Right renal cortex interstitium (tissue), 3 donors: ENCODE results near the gene CCDC174. TPM values are rescaled to one million over a fixed set of nuclear protein-coding genes. Genes with fewer than 3 reads are reported as not detected.
"Not testable (repeated sequence)": the region's sequence is repeated elsewhere in the genome, so short reads cannot be mapped to it uniquely, and the experiment has no call there.

Source experiments
- DNase-seq, 3 donors: peaks; one replicate each; pipeline ENCODE4 v3.0.0-alpha.2; 2013; ENCODE audit warnings: low read depth in 3 of 3, low spot score in 2 of 3
- polyA plus RNA-seq, 3 donors: library from polyadenylated mRNA; unstranded; fragments of 120-200 nt; gene quantifications; one replicate each; pipeline ENCODE4 v1.2.1, GENCODE V29; 2013; ENCODE audit not compliant: insufficient read length in 3 of 3

Gene CCDC174
- polyA plus RNA-seq, 3 donors, result 31.6 to 34.9 (median 34.7) TPM

DNA sequence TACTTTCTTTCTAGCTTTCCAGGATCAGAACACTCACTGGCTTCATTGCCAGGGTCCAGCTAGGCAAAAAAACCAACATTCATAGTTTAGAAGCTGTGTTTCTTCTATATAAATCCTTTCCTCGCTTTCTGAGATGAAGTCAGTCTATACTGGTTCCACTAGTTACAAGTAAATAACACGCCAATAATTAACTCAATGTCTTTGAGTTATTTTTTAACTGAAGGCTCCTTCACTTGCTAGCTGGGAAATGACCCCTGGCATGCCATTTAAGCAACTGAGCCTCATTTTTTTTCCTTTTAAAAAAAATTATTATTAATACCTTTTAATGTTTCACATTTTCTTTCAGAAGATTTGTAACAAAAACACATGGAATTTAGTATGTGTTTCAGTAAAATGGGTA lies 2.1 kb upstream of the CCDC174 start:
- peak in 1 of 3 donors; percentile 35 for DNase-seq

DNA sequence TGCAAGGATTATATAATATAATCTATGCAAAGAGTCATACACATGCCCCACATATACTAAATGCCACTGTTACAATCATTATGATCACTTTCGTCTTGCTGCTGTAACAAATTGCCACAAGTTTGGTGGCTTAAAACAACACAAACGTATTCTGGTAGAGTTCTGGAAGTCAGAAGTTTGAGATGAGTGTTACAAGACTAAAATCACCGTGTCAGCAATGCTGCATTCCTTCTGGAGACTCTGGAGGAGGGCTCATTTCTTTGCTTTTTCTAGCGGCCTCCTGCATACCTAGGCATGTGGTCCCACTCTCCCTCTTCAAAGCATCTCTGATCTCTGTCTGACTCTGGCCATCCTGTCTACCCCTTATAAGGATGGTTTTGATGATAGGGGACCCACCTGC lies 1.4 kb upstream of the CCDC174 start:
- DNase-seq, result no peak

DNA sequence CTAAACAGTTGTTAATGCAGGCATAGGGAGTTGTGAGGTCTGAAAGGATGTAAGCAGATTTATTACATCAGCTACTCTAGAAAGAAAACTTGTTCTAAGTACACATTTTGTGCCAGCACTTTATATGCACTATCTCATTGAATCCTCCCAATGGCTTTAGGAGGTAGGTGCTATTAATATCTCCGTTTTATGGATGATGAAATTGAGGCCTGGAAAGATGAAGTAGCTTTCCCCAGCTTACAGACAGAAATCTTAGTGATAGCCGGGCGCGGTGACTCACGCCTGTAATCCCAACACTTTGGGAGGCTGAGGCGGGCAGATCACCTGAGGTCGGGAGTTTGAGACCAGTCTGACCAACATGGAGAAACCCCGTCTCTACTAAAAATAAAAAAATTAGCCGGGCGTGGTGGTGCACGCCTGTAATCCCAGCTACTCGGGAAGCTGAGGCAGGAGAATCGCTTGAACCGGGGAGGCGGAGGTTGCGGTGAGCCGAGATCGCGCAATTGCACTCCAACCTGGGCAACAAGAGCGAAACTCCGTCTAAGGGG lies 872 bp downstream of the CCDC174 start:
- DNase-seq, result not testable (repeated sequence)

DNA sequence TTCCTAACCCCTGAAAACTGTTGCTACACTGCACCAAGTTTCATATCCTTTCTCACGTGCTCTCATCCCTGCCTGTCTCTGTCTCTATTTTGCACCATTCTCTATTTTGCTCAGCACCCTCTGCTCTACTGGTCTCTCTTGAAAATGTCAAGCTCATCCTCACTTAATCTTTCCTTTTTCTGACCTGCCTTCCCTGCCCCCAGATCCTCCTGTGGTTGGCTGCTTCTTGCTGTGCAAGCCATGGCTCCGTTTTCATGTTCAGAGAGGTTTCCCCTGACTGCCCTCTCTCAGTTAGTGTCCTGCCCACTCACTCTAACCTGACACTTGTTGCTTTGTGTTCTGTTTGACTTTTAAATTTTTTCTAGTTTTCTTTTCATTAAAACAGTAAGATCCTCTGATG lies 6.0 kb downstream of the CCDC174 start:
- DNase-seq, result no peak

DNA sequence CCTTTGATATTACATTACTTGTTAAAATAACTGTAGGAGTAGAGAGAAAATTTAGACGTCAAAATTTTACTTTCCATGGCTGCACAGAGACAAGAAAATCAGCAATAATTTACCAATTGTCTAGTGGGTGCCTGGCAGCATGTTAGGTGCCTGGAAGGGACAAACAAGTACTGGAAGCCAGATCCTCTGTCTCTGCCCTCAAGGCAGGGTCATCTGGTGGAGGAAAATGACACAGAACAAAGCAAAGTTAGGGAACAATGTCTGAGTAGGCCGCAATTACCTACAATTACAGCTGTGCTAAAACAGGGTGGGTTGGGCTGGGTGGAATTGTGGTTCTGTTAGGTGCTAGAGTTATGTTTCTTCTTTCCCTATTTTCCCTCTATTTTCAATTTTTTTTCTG lies 7.4 kb downstream of the CCDC174 start:
- DNase-seq, result no peak

DNA sequence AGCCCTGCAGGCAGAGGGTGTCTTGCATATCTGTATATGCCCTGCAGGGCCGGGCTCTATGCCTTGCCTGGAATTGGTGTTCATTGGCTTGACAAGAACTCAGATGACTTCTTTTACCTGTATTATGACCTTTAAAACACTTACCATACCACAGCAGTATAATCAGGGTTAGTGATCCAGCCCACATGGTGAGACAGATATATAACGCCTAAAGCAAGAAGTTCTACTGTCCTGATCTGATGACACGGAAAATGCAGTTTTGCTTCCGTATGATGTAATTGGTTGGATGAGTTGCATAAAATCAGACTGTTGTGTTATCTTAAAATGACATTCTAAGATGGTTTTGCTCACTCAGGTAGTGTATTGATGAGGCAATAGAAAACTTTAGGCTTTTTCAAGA lies 9.4 kb downstream of the CCDC174 start:
- DNase-seq, result no peak

DNA sequence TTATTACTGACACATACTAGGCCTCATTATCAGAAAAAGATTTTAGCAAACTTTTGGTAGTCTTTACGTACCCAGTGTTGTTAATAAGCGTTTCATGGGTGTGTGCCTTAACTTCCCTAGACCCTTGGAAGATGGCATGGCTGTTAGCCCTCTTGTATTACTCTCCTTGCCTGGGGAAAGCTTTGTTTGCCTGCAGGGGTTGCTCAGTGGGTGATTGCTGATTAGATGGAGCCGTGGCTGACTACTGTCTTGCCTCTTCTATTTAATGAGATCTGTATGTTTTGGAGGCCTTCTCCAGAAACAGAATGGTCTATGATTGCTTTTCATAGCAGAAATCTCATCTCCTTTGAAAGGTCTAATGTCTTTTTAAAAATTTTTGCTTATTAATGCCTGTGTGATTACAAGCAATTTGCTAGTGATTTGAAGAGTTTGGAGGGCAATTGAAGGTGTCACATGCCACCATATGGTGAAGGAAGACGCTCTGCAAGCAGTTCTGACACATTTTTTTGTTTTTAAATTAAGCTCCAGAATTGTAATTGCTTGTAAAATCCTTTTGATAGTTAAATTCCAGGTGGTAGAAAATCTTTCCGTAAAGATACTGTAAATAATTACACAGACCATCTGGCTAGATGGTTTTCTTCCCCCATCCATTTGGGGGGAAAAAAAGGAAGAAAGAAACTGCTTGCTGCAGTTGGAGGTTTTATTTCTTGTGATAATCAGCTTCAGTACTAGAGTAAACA lies 12.0 kb downstream of the CCDC174 start:
- DNase-seq, result no peak

DNA sequence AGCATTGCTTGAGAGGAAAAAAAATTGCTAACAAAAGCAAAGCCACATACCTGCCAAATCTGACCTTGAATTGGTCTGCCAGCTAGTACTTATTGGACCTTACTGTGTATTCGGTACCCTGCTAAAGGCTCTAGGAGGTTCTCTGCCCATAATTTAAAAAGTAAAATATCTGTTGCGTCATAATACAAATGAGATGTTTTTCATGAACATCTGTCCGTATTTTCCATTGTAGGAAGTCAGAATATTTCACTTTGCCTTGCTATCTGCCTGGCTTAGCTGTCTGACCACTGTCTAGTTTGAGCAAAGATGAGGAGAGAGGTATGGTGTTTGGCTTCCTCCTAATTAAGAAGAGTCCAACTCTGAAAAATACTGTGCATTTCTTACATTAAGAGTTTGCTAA lies 12.6 kb downstream of the CCDC174 start:
- no peak for DNase-seq

DNA sequence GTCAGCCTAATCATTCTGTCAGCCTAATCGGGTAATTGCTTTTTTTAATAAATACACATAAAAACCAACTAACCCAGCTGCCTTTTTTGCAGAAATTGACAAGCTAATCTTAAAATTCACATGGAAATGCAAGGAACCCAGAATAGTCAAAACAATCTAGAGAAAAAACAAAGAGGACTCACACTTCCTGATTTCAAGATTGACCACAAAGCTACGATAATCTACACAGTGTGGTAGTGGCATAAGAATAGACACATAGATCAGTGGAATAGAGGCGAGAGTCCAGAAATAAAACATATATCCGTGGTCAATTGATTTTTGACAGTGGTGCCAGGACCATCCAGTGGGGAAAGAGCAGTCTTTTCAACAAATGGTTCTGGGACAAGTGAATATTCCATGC lies 21.0 kb downstream of the CCDC174 start:
- DNase-seq, result no peak

DNA sequence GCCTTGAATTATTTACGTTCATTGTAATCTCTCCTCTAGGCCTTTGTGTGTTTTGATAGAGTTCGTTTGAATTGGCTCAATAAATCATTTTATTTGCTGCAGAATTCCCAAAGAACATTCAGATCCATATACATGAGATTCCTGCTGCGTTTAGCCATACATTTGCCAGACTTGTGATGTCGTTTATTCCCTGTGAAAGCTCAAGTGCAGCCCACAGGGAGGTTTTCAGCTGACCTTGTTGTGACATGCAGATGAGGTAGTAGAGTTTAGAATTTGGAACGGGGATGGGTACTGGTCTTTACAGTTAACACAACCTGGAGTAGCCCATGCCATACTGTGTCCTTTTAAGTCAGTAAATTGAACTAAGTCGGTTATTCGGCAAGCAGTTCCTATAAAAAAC lies 23.3 kb downstream of the CCDC174 start, which contains the start of gene C3orf20:
TSS of gene C3orf20 (plus strand) at position 301 of the 400 bp plus-strand sequence. CDS start 7,573 bp downstream, outside the sequence.
- DNase-seq, result no peak

DNA sequence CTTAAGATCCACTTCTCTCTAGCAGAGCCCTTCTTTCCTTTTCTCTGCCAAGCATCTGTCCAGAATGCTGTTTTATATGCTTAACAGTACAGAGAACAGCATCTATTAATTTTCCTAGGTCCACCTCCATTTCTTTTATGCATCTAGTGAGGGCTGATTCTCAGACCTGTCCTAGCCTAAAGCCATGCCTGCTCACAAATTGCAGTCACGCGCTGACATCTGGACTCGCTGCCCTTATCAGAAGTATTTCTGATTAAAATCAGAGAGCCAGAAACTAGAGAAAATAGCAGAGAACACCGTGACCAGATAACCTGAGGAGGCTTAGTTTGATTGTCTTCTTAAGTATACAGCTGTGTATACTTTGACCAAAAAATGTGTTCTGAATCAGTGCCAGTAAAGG lies 25.3 kb downstream of the CCDC174 start:
- no peak for DNase-seq

DNA sequence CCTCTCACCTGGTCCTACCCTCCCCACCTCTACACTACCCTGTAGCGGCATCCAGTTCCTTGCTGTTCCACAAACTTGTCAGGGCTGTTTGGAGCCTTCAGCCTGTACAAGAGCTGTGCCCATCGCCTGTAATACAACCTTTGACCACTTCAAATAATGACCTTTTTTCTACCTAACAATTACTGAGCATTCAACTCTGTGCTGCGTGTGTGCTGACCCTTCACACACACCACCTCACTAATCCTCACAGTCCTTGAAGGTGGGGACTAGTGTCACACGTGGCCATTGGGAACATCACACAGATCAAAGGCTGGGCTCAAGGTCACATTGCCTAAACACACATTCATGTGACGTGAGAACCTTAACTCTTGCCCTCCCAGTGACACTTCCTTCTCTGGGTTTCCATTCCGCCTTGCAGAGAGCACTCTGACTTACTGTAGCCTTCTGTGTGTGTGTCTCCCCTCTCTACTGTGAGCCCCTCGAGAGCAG lies 26.5 kb downstream of the CCDC174 start:
- no peak for DNase-seq

DNA sequence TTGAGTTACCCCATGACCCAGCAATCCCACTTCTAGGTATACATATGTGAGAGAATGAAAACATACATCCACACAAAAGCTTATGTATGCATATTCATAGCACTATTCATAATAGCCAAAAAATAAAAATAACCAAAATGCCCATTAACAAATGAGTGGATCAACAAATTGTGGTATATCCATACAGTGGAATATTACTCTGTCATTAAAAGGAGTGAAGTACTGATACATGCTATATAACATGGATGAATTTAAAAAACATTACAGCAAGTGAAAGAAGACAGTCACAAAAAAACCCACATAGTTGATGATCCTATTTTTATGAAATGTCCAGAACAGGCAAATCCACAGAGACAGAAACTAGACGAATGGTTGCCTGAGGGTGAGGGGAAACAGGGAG lies 28.6 kb downstream of the CCDC174 start:
- DNase-seq, result no peak

DNA sequence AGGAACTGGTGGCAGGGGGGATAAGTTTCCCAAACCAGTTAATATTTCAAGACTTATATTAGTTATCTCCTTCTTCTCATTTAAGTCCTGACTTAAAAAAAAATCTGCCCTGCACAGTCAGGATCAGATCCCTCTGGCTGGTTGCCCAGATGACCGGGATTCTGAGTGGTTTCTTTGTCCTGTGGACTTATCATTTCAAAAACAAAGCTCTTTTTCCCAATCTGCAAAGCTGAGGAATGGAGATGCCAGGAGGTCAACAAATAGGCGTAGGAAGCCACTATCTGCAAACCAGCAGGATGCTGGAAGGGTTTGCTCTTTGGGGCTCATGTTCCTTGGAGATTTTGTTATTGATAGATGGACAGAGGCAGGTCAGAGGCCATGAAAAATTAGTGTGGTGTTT lies 29.2 kb downstream of the CCDC174 start:
- no peak for DNase-seq

DNA sequence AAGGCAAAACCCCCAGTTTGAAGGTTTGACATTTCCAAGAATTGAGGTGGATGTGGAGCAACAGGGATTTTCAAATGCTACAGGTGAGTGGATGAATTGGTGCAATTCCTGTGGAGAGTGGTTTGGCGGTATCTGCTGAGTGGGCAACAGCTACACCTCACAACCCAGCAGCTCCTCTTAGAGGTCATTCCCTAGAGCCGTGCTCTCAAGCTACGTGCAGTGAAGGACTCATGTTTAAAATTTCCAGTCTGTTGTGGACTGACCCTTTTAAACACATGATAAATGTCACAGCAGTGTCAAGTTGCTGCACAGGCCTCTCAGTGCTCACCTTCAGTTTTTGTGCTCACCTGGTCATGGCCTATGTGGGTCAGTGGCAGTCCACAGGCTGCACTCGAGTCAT lies 32.9 kb downstream of the CCDC174 start:
- DNase-seq, result no peak

DNA sequence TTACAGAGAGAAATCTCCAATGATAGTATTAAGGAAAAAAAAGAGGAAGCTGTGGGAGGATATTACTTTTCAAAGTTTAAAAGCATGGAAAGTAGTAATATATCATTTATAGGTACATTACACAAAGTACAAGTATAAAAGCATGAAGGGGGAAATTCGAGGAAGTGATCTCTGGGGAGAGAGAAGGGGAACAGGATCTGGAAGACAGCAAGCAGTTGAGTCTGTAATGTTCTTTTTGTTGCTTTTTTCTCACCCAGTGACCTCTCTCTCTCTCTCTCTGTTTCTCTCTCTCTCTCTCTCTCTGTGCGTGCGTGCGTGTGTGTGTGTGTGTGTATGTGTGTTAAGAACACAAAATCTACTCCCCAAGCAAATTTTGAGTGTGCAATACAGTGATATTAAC lies 33.6 kb downstream of the CCDC174 start:
- DNase-seq, result peak in 1 of 3 donors; percentile 13

DNA sequence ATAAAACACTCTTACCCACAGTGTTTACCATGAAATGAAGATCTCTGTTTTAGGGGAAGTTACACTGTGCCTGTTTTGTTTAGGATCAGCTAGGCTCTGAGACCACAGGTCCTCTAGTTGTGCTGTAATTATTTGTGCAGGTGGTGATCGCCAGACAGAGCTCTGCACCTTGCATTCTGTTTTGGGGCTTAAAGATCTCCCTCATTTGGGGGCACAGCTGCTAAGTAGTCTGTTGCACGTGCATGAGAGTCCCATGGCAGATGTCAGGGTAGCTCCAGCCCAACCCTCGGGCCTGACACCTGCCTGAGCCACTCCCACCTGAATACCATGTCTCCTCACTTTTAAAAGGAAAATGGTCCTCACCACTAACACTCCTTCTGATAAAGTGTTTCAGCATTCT lies 35.8 kb downstream of the CCDC174 start:
- DNase-seq, result no peak

DNA sequence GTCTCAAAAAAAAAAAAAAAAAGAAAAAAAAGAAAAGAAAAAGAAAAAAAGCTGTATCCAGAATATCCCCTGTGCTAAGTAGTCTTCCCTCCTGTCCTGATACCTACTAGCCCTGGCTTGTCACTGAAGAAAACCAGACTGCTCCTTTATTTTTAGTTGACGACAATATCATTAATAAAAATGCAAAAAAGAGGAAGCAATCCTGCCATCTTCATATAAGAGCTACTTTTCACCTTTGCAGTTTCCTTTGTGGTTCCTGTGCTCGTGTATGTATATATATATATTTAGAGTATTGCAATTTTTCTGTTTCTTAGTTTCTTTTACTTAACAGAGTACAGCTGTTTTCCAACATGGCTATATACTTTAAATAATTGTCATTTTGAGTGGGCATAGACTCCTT lies 37.0 kb downstream of the CCDC174 start:
- DNase-seq, result no peak

DNA sequence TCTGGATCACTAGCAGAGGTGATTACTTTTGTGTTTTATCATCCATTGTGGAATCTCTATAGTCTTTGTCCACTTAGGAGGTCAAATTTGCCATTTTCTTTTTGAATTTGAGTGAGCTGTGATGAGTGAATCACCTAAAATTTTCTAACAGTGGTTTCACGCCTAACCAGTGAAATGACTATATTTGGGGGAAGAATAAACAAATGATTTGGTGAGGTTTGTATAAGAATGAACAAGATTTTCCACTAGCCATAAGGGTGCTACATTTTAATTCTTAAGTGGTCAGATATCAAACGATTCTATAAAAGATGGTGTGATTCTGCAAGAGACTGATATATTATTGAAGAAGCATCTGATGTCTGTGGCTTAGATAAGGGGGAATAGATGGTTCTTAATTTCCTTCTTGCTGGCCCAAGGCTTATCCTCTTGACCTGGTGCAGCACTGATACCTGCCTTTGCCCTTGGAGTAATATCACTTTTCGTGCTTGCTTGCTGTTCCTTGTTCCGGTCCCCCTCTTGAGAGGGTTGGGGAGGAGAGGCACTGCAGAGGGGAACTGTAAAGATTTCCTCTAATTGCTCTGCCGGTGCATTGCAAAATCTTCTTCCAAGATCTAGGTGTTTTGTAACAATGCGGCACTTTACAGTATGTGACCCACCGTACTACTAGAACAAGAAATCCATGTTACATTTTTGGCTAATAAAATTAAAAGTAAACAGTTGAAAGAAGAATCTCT lies 37.9 kb downstream of the CCDC174 start:
- no peak for DNase-seq

DNA sequence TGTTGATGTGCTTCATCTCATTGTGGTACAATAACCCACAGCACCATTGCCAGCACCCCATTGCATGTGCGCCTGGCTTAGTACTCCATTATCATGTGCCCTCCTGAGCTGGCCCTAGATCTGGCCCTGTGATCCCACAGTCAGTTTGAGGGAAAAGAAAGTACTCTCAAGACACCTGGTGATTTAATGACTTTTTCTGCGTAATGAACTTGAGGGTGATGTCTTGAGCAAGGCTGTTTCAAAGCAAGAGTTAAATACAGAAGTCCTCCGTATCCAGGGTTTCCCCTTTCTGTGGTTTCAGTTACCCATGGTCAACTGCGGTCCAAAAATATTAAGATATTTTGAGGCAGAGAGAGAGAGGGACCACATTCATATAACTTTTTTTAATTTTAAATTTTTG lies 39.7 kb downstream of the CCDC174 start:
- DNase-seq, result no peak

DNA sequence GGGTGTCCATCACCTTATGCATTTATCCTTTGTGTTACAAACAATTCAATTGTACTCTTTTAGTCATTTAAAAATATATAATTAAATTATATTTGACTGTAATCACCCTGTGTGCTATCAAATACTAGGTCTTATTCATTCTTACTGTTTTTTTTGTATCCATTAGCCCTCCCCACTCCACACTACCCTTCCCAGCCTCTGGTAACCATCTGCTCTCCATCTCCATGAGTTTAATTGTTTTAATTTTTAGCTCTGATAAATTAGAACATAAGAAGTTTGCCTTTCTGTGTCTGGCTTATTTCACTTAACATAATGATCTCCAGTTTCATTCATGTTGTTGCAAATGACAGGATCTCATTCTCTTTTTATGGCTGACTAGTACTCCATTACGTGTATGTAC lies 40.2 kb downstream of the CCDC174 start:
- DNase-seq, result no peak
